ENCODE data around the gene FAU.
A peak's percentile ranks its signal among the peaks of the same experiment; 100 is the strongest.

The FAU gene

DNA sequence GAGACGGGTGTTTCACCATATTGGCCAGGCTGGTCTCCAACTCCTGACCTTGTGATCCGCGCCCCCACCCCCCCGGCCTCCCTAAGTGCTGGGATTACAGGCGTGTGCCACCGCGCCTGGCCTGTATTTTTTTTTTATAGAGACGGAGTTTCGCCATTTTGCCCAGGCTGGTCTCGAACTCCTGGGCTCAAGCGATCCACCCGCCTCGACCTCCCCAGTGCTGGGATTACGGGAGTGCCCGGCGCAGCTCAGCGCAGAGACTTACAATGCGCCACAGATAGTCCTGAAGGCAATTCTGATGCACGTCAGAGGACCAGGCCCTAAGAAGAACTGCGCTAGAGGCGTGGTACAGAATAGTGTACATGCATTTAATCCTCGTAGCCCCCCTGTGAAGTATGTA, 26.5 kb downstream of the FAU start:
- TF ChIP-seq, protein P1, sequence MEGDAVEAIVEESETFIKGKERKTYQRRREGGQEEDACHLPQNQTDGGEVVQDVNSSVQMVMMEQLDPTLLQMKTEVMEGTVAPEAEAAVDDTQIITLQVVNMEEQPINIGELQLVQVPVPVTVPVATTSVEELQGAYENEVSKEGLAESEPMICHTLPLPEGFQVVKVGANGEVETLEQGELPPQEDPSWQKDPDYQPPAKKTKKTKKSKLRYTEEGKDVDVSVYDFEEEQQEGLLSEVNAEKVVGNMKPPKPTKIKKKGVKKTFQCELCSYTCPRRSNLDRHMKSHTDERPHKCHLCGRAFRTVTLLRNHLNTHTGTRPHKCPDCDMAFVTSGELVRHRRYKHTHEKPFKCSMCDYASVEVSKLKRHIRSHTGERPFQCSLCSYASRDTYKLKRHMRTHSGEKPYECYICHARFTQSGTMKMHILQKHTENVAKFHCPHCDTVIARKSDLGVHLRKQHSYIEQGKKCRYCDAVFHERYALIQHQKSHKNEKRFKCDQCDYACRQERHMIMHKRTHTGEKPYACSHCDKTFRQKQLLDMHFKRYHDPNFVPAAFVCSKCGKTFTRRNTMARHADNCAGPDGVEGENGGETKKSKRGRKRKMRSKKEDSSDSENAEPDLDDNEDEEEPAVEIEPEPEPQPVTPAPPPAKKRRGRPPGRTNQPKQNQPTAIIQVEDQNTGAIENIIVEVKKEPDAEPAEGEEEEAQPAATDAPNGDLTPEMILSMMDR (IDR thresholded peaks at IDR 0.05), result no peak
- H3K4me1 ChIP-seq, result peaks cover 0 to 24% (median 14%) of the 10 kb centered on the region in 4 donors
- peak overlapping the region in 1 of 2 donors; percentile 97 for H3K4me3 ChIP-seq
- peaks cover 0 to 13% (median 5%) of the 10 kb centered on the region in 3 donors for H3K36me3 ChIP-seq
- H3K27me3 ChIP-seq, result no peaks in the 10 kb centered on the region
- no peak for DNase-seq
- H3K9me3 ChIP-seq, result no peaks in the 10 kb centered on the region
- H3K27ac ChIP-seq, result peak overlapping the region; percentile 89 to 93
- intact Hi-C loops (cut with DNase I; ENCODE audit: low total_unique reads), result no loop called here

DNA sequence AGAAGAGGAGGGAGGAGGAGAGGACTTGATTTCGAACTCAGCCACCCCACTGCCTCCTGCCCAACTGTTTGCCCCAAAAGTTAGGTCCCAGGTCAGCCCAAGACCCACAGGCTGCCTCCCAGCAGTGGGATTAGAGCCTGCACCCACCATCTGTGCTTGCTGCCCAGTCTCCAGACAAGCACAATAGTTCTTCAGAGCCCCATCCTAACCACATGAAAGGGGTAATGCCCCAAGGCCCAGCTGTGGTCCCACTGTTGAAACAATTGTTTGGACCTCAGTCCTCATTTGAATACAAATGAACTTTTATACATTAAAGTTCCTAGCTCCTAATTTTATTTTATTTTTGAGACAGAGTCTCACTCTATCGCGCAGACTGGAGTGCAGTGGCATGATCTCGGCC, 31.3 kb downstream of the FAU start:
- intact Hi-C loops (cut with DNase I; ENCODE audit: low total_unique reads), result no loop called here
- H3K9me3 ChIP-seq, result no peaks in the 10 kb centered on the region
- no peak overlapping the region for H3K4me3 ChIP-seq
- no peak for DNase-seq
- no peaks in the 10 kb centered on the region for H3K27me3 ChIP-seq
- TF ChIP-seq, protein P1 (IDR thresholded peaks at IDR 0.05), result no peak
- peaks cover 0 to 2% (median 2%) of the 10 kb centered on the region in 4 donors for H3K4me1 ChIP-seq
- no peak overlapping the region for H3K27ac ChIP-seq
- H3K36me3 ChIP-seq, result peaks cover 25 to 44% (median 35%) of the 10 kb centered on the region in 3 donors

DNA sequence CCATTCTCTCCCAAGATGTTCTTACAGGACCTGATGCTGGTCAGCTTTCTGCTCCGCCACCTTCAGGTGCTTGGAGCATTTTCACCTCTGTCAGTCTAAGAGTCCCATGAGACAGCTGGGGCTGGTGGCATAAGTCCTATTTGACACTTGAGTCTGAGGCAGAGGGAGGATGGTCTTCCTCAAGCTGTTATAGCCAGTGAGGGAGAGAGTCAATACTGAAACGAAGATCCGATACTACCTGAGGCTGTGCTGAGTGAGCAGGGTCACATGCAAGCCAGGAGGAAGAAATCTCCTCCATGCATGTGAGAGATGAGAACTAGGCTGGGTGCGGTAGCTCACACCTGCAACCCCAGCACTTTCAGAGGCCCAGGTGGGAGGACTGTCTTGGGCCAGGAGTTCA, 32.3 kb downstream of the FAU start:
- peaks cover 25 to 46% (median 35%) of the 10 kb centered on the region in 3 donors for H3K36me3 ChIP-seq
- no peak for DNase-seq
- H3K9me3 ChIP-seq, result no peaks in the 10 kb centered on the region
- H3K4me1 ChIP-seq, result peaks cover 0 to 10% (median 9%) of the 10 kb centered on the region in 4 donors
- no peaks in the 10 kb centered on the region for H3K27me3 ChIP-seq
- no peak overlapping the region for H3K4me3 ChIP-seq
- no peak overlapping the region for H3K27ac ChIP-seq
- TF ChIP-seq, protein P1 (IDR thresholded peaks at IDR 0.05), result no peak
- intact Hi-C loops (cut with DNase I; ENCODE audit: low total_unique reads), result loop anchor here (5.0 kb wide), 1 partner anchor 62 kb away; the partner anchor contains the start of gene SNX15

DNA sequence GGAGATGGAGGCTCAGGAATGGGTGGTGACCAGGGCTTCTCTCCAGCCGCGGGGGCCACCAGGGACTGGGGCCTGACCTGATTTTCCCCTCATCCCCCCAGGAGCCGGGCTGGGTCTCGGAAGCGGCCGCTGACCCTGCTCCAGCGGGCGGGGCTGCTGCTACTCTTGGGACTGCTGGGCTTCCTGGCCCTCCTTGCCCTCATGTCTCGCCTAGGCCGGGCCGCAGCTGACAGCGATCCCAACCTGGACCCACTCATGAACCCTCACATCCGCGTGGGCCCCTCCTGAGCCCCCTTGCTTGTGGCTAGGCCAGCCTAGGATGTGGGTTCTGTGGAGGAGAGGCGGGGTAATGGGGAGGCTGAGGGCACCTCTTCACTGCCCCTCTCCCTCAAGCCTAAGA, 34.1 kb downstream of the FAU start:
- TF ChIP-seq, protein P1 (IDR thresholded peaks at IDR 0.05), result no peak
- no peak overlapping the region for H3K27ac ChIP-seq
- no peak overlapping the region for H3K4me3 ChIP-seq
- H3K36me3 ChIP-seq, result peaks cover 25 to 46% (median 35%) of the 10 kb centered on the region in 3 donors
- no peaks in the 10 kb centered on the region for H3K9me3 ChIP-seq
- intact Hi-C loops (cut with DNase I; ENCODE audit: low total_unique reads), result loop anchor here (5.0 kb wide), 1 partner anchor 61 kb away; the partner anchor contains the start of gene SNX15
- H3K27me3 ChIP-seq, result no peaks in the 10 kb centered on the region
- no peak for DNase-seq
- H3K4me1 ChIP-seq, result peaks cover 0 to 21% (median 17%) of the 10 kb centered on the region in 4 donors

DNA sequence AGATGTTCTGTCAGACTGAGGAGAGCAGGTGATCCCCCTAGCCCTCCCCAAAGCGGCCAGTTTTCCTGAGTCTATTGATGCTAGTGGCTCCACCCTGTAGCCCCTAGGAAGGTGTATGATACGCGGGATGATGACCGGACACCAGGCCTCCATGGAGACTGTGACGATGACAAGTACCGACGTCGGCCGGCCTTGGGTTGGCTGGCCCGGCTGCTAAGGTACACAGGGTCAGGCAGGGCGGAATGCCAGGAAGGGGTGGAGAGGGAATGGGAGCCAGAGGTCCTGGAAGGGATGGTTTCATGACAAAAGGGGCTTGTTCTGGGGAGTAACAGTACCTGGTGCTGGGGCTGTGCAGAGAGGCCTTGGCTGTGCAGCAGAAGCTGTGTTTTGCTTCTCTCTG, 34.7 kb downstream of the FAU start:
- H3K4me1 ChIP-seq, result peaks cover 0 to 21% (median 17%) of the 10 kb centered on the region in 4 donors
- H3K4me3 ChIP-seq, result no peak overlapping the region
- H3K27me3 ChIP-seq, result no peaks in the 10 kb centered on the region
- TF ChIP-seq, protein P1 (IDR thresholded peaks at IDR 0.05), result no peak
- DNase-seq, result no peak
- H3K9me3 ChIP-seq, result no peaks in the 10 kb centered on the region
- intact Hi-C loops (cut with DNase I; ENCODE audit: low total_unique reads), result loop anchor here (5.0 kb wide), 1 partner anchor 60 kb away; the partner anchor contains the start of gene SNX15
- peaks cover 25 to 46% (median 35%) of the 10 kb centered on the region in 3 donors for H3K36me3 ChIP-seq
- no peak overlapping the region for H3K27ac ChIP-seq
